ENCODE measurements around the gene UNC5C.

Gene UNC5C

GRCh38 chr4:95517576-95518345 is 31.0 kb downstream of the UNC5C start:
- DNase-seq, result no peak

DNA sequence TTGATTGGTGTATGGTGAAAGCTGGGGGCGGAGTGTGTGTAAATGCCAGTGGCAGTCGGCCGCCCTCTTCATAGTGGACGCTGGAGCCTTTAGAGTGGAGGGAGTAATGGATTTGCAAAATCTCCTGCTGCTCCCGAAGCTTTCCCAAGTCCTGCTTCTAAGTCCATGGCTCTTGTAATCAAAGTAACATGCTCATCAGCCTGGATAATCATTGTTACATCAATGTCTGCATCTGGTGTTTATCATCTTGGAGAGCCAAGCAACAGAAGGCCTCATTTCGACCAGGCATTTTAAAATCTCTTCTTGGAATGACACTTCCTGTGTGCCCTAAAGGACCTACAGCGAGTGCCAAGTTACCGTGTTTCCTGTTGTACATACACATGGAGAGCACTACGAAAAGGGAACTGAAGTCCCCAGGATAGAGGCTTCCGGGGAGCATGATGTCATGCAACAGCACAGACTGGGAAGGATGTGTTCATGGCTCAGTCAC is 32.2 kb downstream of the UNC5C start:
- DNase-seq, result peak in 1 of 2 donors; percentile 15

DNA sequence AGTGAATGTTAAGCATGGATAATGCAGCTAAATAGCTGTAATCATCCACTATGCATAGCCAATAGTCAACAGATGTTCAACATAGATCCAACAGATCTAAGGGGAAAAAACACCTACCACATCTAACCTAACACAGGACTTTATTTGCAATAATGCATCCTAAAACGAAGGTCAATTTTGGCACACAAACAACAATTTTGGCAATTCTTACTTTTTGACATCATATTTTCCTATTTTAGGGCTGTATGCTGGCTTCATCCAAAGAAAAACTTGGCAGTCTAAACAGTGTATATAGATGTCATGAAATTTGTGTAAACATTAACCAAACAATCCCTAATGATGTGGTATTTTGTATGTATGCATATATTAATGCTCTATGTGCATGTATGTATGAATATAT is 33.2 kb downstream of the UNC5C start:
- DNase-seq, result no peak

DNA sequence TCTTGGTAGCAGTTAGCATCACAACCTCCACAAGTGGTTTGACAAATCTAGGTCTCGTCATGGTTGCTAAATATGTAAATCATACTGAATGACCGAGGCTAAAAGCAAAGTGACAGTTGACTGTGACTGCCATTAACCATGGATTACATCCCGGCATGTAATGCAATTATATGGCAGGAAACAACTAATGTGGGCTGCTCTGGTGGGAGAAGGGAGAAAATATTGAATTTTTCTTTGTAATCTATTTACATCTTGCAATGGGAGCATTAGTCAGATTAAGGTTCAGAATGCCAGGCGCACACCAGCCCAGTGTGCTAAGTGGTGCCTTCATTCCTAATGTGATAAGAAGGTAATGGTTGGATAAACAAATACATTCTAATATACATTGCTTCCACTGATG is 35.8 kb downstream of the UNC5C start:
- DNase-seq, result no peak

GRCh38 chr4:95511477-95511876 is 37.3 kb downstream of the UNC5C start:
- no peak for DNase-seq

- DNase-seq, result no peak
These were observed 37.9 kb downstream of the UNC5C start for GRCh38 chr4:95510877-95511276.

DNA sequence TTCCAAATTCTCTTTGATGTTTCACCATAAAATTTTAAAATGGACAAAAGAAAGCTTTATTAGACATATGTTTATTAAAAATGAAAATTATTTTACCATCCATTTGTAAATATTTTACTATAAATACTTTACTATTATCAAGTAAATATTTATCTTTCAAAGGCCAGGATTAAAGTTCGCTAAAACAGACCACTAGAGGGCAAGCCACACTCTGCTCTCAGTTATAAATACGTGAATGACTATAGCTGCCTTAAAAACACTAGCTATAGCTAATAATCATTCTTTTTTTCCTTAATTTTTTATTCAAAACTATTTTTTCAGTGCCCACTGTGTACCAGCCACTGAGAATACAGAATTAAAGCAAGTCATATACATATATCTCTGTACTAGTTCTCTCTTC is 38.6 kb downstream of the UNC5C start:
- DNase-seq, result peak in 1 of 2 donors; percentile 56

DNA sequence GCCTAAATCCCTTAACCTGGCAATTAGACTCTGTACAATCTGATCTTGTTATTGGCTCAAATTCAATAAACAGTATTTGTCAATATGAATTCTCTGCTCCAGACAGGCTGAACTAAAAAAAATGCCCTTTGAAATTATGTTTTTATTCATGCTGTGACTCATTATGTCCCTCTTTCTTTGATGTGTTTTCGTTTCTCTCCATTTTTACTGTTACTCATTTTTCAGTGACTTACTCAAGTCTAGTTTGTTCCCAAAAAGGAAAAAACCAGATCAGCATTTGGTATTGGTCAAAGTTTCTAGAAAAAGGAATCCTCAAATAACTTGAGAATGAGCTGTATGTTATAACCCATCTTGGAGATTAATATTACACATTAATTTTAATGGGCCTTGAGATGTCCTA is 40.4 kb downstream of the UNC5C start:
- no peak for DNase-seq

- DNase-seq, result no peak
These were observed 41.2 kb downstream of the UNC5C start for GRCh38 chr4:95507561-95507960.

- no peak for DNase-seq
These were observed 41.6 kb downstream of the UNC5C start for GRCh38 chr4:95507147-95507546.

GRCh38 chr4:95506264-95506663 is 42.5 kb downstream of the UNC5C start:
- no peak for DNase-seq

DNA sequence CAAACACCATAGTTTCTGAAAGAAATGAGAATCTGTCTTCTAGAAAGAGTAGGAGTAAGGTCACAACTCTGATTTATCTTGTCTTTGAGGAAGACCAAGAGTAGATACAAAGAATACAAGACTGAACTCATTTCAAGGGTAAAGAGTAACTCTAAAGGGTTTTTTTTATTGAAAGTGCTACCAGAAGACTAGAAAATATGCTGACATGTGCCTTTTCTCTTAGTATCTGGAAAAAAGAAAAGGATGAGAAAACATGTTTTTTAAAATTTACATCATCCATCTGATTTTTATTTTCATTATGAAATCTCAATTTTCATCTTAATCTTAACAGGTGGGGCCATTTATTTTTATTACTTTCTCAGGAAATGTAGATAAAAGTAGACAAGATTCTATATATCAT is 43.0 kb downstream of the UNC5C start:
- no peak for DNase-seq

- peak in 1 of 2 donors; percentile 82 for DNase-seq
These were observed 43.6 kb downstream of the UNC5C start for GRCh38 chr4:95505151-95505550.

DNA sequence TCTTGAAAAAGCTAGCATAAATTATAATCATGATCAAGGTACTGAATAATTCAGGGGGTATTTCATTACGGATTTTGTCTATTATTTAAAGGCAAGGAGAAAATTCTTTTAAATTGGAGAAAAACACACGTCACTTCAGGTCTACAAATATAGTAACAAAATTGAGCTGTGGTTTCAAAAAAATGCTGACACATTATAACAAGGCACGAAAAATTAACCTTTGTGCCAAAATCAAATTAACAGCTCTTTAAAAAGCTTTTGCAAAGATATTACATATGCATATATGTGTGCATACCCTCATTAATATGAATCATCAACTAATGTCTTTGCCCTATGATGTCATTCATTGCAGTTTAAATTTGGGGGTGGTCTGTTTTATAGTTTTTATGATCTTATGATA is 44.3 kb downstream of the UNC5C start:
- DNase-seq, result no peak

DNA sequence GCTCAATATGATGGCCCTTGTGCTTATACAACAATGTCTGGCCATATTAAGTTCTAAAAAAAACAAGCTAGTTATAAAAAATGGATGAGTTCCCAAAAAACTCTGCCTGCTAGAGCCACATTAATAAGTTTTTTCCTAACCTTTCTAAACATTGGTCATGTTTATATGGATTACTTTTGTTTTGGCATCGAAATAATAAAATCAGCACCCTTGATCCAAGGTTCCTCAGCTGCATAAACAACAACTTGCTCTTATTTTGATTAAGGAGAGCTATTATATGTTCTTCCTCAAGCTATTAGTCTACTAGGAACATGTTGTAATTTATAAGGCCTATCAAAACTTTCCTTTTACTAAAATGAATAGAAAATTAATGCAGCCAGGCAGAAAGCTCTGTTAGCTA is 48.4 kb downstream of the UNC5C start:
- DNase-seq, result no peak

- no peak for DNase-seq
These were observed 49.5 kb downstream of the UNC5C start for GRCh38 chr4:95499291-95499696.

- no peak for DNase-seq
These were observed 54.6 kb downstream of the UNC5C start for GRCh38 chr4:95494186-95494585.

- DNase-seq, result no peak
These were observed 70.1 kb downstream of the UNC5C start for GRCh38 chr4:95478679-95479078.

- no peak for DNase-seq
These were observed 72.7 kb downstream of the UNC5C start for GRCh38 chr4:95476121-95476520.

GRCh38 chr4:95472534-95472933 is 76.2 kb downstream of the UNC5C start:
- DNase-seq, result peak in 1 of 2 donors; percentile 18

DNA sequence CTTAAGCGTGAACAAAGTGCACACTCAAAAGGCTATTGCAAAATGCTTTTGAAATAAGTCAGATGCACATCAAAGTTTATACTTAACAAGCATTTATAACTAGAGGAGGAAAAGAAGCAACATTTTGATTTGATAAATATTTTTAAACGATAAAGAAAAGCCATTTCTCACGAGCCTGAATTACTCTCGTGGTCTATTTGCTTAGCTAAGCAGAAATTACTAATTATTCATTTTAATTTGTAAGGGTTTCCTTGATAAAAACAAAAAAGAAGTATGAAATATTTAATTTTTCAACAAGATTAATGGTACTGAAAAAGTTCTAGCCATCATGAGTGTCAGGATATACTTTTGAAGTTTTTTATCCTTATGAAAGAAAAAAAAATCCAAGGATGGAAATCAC is 78.2 kb downstream of the UNC5C start:
- DNase-seq, result no peak

DNA sequence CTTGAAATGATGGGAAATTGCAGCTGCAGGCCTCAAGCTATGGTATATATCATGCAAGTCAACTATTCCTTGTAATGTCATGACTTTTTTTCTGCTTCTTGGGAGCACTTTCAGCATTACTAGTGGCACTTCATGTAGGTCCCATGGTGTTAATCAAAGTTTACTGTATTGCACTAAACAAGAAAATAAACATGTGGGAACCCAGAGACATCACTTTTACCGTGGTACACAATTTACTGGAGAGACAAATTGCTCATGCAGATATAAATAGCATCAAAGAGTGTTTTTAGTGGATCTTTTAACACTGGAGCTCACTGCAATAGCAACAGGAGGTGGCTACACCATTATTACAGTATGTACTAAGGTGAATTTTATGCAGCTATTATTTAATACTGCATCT is 79.2 kb downstream of the UNC5C start:
- DNase-seq, result no peak

GRCh38 chr4:95466791-95467190 is 82.0 kb downstream of the UNC5C start:
- DNase-seq, result no peak

GRCh38 chr4:95465010-95465409 is 83.8 kb downstream of the UNC5C start:
- no peak for DNase-seq

DNA sequence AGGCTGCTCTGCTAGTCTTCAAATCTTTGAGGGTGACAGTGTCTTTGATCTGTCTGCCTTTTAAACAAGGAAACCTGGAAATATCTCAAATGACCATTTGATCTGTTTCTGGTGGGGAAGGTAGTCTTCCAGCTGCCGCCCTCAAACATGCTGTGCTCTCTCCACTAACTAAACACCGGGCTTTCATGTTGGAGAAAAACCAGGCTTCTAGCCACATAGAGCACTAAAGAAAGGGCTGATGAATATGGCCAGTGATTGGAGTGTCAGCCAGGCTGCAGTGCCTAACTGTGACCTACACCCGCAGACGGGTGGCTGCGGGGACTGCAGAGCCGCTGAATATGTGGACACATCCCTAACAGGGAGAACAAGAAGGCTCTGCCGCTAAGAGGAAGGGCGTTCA is 85.9 kb downstream of the UNC5C start:
- DNase-seq, result peak in 1 of 2 donors; percentile 13

Data from hippocampal formation (tissue), 2 donors.